Pancreas (tissue), 10 donors: ENCODE measurements around the gene KDM4B. TPM values are rescaled to one million over a fixed set of nuclear protein-coding genes. Genes with fewer than 3 reads are reported as not detected.

Experiments
- ATAC-seq, 4 donors: fragments of 200-7000 bp; cut with Tn5 transposase; one replicate each; pipeline versions ENCODE4 v1.8.0 to v1.9.1; 2020; ENCODE audit warnings: mild to moderate bottlenecking in 4 of 4, moderate library complexity in 4 of 4
- DNase-seq, 6 donors: peaks; one replicate each; pipeline ENCODE4 v3.0.0-alpha.2; 2020
- FAIRE-seq: peaks from 2 replicates; lab custom pipeline; 2012; peaks lifted over from hg19 to GRCh38; lab: Jason Lieb, UNC
- H3K27ac ChIP-seq, 4 donors: fragments of 200-600 bp; sonication (generic); 1 replicate in 3 of 4; 2 replicates in 1 of 4; pipeline versions ENCODE4 v1.5.0 to v1.8.0; 2020
- H3K27me3 ChIP-seq, 4 donors: fragments of 200-600 bp; one replicate each; pipeline ENCODE4 v1.8.0; 2021
- H3K36me3 ChIP-seq, 3 donors: fragments of 200-600 bp; sonication (generic) in 1 of 3; one replicate each; pipeline versions ENCODE4 v1.5.0 to v1.8.0; 2020 to 2021
- H3K4me1 ChIP-seq, 3 donors: fragments of 200-600 bp; one replicate each; pipeline ENCODE4 v1.8.0; 2021
- H3K4me3 ChIP-seq, 4 donors: fragments of 200-600 bp; sonication (generic) in 2 of 4; one replicate each; pipeline versions ENCODE4 v1.5.0 to v1.8.0; 2020 to 2021
- H3K9me3 ChIP-seq, 4 donors: fragments of 200-600 bp; one replicate each; pipeline ENCODE4 v1.8.0; 2021
- WGBS, 2 donors: extraction: QIAGEN DNeasy Blood & Tissue Kit; methylation state at CpG; one replicate each; pipeline ENCODE4 v1.1.7; 2013; 5-methylcytosine and 5-hydroxymethylcytosine counted together
- intact Hi-C, 3 donors: fragments of 100-400 bp; cut with DNase I; formaldehyde crosslinking; loops; one replicate each; pipeline versions ENCODE4 v1.11.1 to v1.14.2; 2022
- polyA plus RNA-seq, 2 donors: library from polyadenylated mRNA; stranded (reverse); fragments of 200-250 nt; gene quantifications; one replicate each; pipeline ENCODE4 v1.2.3, GENCODE V29; 2013
- total RNA-seq, 6 donors: library from RNA; stranded (reverse); fragmentation: NEBNext Ultra II Directional in 4 of 6; extraction: Animal tissue kit (Norgen Biotek cat#: 25700) in 4 of 6; gene quantifications; one replicate each; pipeline versions ENCODE4 v1.2.1 to v1.2.4, GENCODE V29; 2021 to 2023
- TF ChIP-seq, protein P1 (sequence below), 4 donors: fragments of 200-600 bp; sonication (generic) in 3 of 4; IDR thresholded peaks; one replicate each; pipeline versions ENCODE4 v1.5.0 to v1.8.0; 2021; ENCODE audit warnings: antibody characterized with exemption in 4 of 4
- donor health status: healthy with polysubstance abuse.
- donor health status: DM: no; HTN: no; CAD: no; lungs with moderate emphysema.
- donor health status: DM: no; HTN: no; CAD: no.
- donor health status: control.
- donor health status: control.
- donor health status: Bipolar disorder and iron deficiency.
- donor health status: DM: yes; HTN: yes; CAD: no.
- donor health status: DM: no; HTN: no; CAD: no.
- donor health status: DM: no; HTN: no; CAD: no.
- donor health status: DM: yes; HTN: yes; CAD: no.

The KDM4B gene
- total and polyA plus RNA-seq, 8 donors = 13.8 to 24.0 (median 18.5) TPM

DNA sequence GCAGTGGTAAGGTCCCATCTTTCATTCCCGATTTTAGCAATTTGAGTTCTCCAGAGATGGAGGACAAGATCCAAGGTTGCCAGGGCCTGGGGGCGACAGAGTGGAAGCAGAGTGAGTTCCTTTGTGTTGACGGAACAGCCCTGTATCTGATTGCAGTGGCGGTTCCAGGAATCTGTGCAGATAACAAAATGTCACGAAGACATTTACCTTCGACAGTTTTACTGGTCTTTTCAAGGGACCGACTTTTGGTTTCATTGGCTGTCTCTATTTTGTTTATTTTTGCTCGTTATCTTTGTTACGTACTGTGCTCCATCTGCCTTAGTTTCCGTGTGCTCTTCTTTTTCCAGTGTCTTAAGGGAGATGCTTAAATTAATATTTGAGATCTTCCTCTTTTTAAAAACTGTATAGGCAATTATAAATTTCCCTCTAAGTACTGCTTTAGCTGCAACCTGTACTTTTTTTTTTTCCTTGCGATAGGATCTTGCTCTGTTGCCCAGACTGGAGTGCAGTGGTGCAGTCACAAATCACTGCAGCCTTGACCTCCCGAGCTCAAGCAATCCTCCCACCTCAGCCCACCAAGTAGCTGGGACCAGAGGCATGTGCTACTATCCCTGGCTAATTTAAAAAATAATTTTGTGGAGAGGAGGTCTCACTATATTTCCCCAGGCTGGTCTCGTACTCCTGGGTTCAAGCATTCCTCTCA is 23.2 kb downstream of the KDM4B start:
- Histone ChIP-seq H3K4me1 (no peaks in the 10 kb centered on the region), H3K36me3 (no peaks in the 10 kb centered on the region), H3K4me3 (no peak overlapping the region), H3K9me3 (no peaks in the 10 kb centered on the region), H3K27me3 (no peaks in the 10 kb centered on the region), H3K27ac (no peak overlapping the region)
- no peak for ATAC-seq
- WGBS, 2 donors = 69 to 74% methylated on average over 13 of the region's 13 CpGs
- FAIRE-seq = no peak
- intact Hi-C loops = no loop called here
- no peak for DNase-seq
- TF ChIP-seq, protein P1, sequence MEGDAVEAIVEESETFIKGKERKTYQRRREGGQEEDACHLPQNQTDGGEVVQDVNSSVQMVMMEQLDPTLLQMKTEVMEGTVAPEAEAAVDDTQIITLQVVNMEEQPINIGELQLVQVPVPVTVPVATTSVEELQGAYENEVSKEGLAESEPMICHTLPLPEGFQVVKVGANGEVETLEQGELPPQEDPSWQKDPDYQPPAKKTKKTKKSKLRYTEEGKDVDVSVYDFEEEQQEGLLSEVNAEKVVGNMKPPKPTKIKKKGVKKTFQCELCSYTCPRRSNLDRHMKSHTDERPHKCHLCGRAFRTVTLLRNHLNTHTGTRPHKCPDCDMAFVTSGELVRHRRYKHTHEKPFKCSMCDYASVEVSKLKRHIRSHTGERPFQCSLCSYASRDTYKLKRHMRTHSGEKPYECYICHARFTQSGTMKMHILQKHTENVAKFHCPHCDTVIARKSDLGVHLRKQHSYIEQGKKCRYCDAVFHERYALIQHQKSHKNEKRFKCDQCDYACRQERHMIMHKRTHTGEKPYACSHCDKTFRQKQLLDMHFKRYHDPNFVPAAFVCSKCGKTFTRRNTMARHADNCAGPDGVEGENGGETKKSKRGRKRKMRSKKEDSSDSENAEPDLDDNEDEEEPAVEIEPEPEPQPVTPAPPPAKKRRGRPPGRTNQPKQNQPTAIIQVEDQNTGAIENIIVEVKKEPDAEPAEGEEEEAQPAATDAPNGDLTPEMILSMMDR (IDR thresholded peaks at IDR 0.05) = no peak

DNA sequence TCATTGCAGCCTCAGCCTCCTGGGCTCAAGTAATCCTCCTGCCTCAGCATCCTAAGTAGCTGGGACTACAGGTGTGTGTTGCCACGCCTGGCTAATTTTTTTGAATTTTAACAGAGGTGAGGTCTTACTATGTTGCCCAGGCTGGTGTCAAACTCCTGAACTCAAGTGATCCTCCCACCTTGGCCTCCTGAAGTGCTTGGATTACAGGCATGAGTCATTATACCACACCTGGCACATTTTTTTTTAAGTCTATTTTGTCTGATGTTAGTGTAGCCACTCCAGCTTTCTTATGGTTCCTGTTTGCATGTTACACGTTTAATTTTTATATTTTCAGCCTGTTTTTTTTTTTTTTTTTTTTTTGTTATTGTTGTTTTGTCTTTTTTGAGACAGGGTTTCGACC is 24.8 kb downstream of the KDM4B start:
- Histone ChIP-seq H3K27ac (no peak overlapping the region), H3K9me3 (no peaks in the 10 kb centered on the region), H3K4me3 (no peak overlapping the region), H3K27me3 (no peaks in the 10 kb centered on the region), H3K4me1 (no peaks in the 10 kb centered on the region), H3K36me3 (no peaks in the 10 kb centered on the region)
- intact Hi-C loops = no loop called here
- WGBS, 2 donors = 85 to 90% methylated on average over 3 of the region's 3 CpGs
- no peak for DNase-seq
- ATAC-seq = no peak
- no peak for FAIRE-seq
- TF ChIP-seq, protein P1 (IDR thresholded peaks at IDR 0.05) = no peak

DNA sequence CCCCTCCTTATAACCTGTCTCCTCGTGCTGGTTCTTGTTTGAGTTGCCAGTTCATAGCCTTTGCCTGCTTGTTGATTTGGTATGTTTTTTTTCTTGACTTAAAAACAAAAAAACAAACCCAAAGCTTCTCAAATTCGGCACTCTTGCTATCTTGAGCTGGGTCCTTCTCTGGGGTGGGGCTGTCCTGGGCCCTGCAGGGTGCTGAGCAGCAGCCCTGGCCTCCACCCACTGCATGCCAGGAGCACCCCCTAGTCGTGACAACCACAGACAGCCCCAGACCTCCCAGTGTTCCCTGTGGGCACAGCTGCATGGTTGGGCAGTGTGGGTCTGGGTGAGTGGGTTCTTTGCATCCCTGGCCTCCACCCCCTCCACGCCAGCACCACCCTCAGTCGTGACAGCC is 27.8 kb downstream of the KDM4B start:
- Histone ChIP-seq H3K4me3 (no peak overlapping the region), H3K36me3 (no peaks in the 10 kb centered on the region), H3K27me3 (no peaks in the 10 kb centered on the region), H3K27ac (no peak overlapping the region), H3K9me3 (no peaks in the 10 kb centered on the region), H3K4me1 (no peaks in the 10 kb centered on the region)
- intact Hi-C loops = no loop called here
- ATAC-seq (no peak), FAIRE-seq (no peak), DNase-seq (no peak)
- 70 to 76% methylated on average over 5 of the region's 5 CpGs for WGBS, 2 donors
- TF ChIP-seq, protein P1 (IDR thresholded peaks at IDR 0.05) = no peak

DNA sequence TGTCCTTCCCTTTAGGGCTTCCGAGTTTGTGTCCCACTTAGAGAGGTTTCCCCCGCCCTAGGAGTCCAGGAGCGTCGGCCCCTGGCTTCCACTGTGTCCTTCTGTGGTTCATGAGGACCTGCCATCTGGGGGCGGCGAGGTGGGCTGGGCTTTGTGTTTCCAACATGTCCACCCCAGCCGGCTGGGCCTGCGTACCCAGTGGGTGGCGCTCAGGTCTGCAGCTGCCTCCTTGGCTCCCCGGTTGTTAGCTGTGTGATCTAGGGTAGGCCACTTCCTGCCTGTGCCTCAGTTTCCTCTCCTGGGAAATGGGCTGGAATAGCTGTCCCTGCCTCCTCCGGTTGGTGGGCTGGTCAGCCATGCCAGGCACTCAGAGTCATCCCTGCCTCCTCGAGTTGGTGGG is 28.4 kb downstream of the KDM4B start:
- DNase-seq (no peak), FAIRE-seq (no peak), ATAC-seq (no peak)
- Histone ChIP-seq H3K36me3 (no peaks in the 10 kb centered on the region), H3K9me3 (no peaks in the 10 kb centered on the region), H3K27ac (no peak overlapping the region), H3K4me1 (no peaks in the 10 kb centered on the region), H3K27me3 (no peaks in the 10 kb centered on the region), H3K4me3 (no peak overlapping the region)
- intact Hi-C loops = no loop called here
- 90 to 95% methylated on average over 12 of the region's 12 CpGs for WGBS, 2 donors
- TF ChIP-seq, protein P1 (IDR thresholded peaks at IDR 0.05) = no peak

DNA sequence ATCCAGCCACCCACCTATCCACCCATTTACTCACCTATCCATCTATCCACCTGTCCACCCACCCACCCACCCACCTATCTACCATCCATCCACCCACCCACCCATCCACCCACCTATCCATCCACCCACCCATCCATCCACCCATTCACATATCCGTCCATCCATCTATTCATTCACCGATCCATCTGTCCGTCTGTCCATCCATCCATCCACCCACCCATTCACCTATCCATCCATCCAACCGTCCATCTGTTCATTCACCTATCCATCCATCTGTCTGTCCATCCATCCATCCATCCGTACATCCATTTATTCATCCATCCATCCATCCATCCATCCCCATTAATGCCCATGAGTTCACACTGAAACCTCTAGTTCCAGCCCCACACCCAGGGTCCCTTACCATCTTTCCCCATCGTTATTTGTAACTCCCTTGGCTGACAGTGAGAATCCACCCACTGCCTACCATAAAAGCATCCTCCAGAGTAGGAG is 31.3 kb downstream of the KDM4B start:
- no peak for FAIRE-seq
- no peaks in the 10 kb centered on the region for H3K27me3 ChIP-seq
- intact Hi-C loops = no loop called here
- H3K27ac ChIP-seq = no peak overlapping the region
- H3K9me3 ChIP-seq = no peaks in the 10 kb centered on the region
- H3K4me3 ChIP-seq = no peak overlapping the region
- no peaks in the 10 kb centered on the region for H3K36me3 ChIP-seq
- WGBS, 2 donors = 92 to 94% methylated on average over 6 of the region's 6 CpGs
- H3K4me1 ChIP-seq = no peaks in the 10 kb centered on the region
- DNase-seq = no peak
- no peak for ATAC-seq
- TF ChIP-seq, protein P1 (IDR thresholded peaks at IDR 0.05) = no peak
